Muscle of arm (tissue), 12 donors: ENCODE measurements around the gene WDR7. TPM values are rescaled to one million over a fixed set of nuclear protein-coding genes. Genes with fewer than 3 reads are reported as not detected.
A peak's percentile ranks its signal among the peaks of the same experiment; 100 is the strongest.

ENCODE experiments used
- DNase-seq: peaks from one replicate; pipeline ENCODE4 v3.0.0-alpha.2; 2013
- polyA plus RNA-seq, 12 donors: library from polyadenylated mRNA; unstranded; fragments of 120-200 nt; gene quantifications; one replicate each; pipeline ENCODE4 v1.2.1, GENCODE V29; 2013; ENCODE audit not compliant: insufficient read length in 12 of 12

The WDR7 gene
- polyA plus RNA-seq, 12 donors: 8.4 to 14.4 (median 11.4) TPM; not detected in 1

DNA sequence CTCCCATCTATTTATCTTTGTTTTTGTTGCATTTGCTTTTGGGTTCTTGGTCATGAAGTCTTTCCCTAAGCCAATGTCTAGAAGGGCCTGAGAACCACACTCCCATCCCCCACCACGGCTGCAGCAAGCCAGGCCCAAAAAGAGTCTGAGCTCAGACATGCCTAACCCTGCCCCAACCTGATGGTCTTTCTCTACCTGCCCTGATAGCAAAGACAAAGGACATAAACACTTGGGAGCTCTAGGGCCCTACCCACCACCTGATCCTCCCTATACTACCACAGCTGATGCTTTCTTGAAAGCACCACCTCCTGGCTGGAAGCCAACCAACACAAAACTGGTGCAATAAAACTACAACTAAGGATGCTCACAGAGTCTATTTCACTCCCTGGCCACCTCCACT is 233.4 kb downstream of the WDR7 start:
- DNase-seq: no peak

DNA sequence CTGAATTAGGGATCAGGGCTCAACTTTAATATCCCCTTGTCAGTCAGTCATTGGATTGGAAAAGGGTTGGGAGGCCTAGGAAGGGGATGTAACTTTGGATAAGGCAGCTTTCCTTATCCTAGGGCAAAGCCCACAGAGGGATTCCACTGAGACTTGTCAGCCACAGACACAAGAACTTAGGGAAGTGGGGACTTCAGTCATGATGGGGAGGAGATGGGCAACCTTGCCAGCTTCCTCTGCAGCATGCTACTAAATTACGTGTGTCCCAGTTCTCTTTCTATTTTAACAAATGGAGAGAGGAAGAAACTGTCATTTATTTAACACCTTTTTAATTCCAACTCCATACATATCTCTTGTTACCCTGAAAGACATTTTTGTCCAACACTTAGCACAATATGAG is 237.8 kb downstream of the WDR7 start:
- DNase-seq: no peak

DNA sequence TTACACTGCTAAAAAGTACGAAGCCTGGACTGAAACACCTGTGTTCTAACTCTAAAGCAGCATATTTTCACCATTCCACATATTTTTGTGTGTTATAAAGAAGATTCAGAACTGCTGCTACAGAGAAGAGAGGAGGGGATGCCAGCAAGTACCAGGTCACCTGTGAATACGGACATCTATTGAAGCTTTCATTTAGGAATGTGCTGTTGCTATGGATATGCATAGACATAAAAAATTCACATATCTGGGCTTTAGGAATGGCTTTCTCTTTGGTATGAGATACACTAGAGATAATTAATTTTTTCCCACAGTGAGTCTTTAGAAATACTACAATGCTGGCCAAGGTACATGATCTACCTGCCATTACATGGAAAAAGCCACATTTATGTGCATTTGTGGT is 238.5 kb downstream of the WDR7 start:
- DNase-seq: no peak

DNA sequence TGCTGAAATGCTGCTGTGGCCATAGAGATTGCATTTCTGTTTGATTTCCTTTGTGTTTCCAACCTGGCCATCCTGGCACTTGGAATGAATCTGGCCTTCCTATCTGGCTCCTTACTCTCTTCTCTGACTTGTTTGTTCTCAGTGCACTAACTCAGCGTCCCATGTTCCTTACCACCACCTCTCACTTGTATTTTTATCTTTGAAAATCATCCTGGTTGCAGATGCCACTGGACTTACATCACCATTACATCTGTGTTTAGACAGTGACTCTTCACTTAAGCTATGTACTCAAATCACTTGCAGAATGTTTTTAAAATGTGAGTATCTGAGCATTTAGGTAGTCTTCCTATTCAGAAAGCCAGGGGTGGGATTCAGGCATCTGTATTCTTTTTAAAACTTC is 239.5 kb downstream of the WDR7 start:
- no peak for DNase-seq

DNA sequence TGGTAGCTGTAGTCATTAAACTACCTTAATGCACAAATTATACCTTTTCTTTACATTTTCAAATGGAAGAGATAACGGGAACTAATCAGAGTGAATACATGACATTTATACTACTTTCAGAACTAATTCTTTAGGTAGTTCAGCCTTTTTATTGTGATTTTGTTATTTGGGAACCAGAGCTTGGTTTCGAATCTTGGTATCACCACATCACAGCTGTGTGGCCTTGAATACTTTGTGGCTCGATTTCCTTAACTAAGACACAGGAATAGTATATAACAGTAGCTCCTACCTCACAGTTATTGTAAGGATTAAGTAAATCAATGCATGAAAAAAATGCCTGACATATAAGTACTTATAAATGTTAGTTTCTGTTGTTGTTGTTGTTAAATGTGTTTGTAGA is 240.0 kb downstream of the WDR7 start:
- no peak for DNase-seq

DNA sequence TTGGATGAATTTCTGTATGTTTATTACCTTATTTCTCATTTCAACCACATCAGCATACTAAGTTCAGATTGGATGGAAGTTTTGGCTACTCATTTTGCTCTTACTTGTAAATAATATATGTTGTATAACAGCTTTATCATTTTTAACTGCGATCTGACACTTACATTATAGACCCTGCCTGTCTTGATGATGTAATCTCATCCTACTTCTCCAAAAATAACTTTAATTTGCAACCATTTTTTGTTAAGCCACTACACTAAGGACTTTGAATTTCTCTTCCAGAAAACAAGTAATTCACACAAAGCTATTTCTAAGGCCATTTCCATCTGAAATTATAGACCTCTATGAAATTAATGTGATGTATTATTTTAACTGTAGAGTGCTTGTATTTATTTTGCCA is 240.7 kb downstream of the WDR7 start:
- no peak for DNase-seq

DNA sequence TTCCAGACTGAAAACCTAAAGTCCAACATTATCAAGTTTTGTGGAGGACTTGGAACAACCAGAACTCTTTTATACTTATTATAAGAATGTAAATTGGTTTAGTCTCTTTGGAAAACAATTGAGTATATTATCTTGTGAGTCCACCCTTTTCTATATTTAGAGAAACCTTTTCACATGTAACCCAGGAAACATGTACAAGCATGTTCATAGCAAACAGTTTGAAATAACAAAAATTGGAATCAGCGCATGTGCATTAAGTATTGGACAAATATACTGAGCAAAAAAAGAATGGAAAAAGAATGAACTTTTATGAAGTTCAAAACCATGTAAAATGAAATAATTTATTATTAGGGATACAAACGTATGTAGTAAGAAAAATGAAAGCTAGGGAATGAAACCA is 246.0 kb downstream of the WDR7 start:
- no peak for DNase-seq

DNA sequence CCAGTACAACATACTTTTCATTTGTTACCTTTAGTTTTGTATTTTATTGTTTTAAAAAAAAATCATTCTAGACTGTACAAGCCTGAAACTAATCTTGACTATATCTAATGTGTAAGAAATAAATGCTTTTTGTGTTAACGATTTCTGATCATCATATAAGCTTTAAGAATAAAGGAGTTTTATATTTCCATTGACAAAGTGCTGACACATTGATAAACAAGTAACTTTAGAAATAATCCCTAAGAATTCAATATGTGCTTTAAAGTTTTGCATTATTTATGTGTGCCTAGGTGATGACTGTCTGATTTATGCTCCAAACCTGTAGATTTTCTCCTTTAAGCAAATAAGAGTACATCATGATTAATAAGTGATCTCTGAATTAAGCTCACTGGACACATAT is 248.5 kb downstream of the WDR7 start:
- DNase-seq: no peak

DNA sequence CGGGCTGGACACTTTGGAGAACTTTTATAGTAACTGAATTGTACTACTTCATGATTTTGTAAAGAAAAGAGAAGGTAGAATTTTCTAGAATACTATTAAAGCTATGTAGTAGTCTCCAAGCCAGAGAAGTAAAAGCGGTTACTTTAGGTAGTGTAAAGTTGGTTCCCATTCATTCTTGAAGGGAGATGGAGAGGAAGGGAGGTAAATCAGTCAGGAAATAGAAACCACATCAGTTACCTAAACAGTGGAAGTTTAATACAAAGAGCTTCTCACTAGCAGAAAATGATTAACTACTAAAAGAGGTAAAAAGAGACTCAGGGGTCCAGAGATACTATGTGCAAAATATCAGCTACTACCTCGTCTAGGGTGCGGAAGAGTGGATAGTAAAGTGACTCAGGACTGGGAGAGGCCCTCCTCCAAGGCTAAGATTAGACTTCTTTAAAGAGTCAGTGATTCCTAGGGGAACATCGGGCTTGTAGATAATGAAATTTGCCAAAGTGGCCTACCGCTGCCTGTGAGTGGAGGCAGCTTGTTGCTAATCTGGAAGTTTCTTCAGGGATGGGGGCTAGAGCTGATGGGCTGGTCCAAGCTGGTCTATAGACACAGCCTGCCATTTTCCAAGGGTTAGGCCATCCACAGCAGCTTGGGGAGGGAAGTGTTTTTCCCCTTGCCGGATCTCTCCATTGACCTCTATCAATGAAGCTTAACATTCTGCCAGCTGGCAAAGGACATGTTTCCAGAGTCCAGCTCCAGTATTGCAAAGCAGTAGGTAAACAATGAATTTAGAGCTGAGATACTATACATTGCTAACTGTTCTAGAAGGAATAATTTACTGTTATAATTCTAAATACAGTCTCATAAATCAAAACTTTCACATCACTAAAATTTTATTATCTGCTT is 249.3 kb downstream of the WDR7 start:
- no peak for DNase-seq

DNA sequence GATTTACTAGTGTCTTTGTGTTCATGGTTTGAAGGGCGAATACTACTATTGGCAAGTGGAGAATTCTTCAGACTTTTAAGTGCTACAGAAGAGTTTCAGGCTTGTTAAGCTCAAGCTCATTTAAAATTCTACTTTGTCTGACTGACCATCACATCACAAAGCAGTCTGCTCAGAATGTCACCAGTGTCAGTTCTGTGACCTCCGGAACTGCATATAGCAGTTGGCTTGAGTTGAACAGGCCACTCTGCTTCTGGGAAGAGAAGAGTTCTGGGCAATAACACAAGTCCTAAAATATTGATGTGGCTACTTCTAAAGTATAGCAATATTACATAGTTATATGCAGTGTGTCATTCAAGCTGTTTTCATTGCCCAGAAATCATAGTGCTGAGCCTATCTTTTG is 250.8 kb downstream of the WDR7 start:
- DNase-seq: no peak

DNA sequence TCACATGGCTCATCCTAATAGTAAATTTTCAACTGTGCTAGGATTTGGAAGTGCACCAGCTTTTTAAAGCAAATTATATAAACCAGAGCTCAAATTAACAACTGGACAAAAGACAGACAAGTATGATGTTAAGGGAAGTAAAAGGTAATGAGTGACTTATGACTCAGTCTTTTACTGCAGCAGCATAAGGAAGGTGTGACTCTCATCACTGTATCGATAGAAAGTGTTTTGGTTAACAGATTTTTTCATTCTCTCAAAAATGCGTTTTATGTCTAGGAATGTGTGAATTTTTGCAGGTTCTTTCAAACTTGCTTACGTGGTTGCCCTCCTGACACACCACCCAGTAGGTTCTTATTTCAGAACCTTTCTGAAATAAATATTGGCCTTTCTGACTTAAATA is 251.5 kb downstream of the WDR7 start:
- DNase-seq: no peak

DNA sequence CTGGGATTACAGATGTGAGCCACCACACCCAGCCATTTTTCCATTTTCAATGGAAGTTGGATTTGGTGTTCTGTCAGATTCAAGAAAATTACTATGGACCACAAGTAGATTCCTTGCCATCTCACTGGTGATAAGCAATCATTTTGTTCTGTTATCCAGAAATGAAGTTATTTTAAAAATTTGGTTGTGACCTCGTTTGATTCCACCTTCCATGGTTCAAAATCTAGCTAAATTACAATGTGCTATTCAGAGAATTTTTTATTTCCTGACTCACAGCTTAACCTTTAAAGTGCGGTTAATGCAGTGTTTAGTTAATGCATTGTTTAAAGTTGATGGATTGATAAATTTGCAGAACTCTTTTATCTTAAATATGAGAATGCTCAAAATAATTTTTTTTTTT is 252.5 kb downstream of the WDR7 start:
- no peak for DNase-seq

DNA sequence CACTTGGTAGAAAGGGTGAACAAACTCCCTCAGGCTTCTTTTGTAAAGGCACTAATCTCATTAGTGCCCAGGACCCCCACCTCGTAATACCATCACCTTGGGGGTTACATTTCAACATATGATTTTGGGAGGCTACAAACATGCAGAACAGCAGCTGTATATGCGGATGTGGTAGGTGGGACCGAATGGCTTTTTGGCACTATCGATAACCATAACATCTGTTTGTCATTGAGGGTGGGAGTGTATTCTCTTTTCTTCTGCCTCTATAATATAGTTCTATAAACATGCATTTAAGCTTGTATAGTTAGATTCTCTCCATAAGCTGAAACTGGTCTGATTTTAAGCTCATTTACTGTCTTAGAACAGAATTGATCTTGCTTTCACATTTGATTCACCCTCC is 256.6 kb downstream of the WDR7 start:
- DNase-seq: peak; percentile 29

DNA sequence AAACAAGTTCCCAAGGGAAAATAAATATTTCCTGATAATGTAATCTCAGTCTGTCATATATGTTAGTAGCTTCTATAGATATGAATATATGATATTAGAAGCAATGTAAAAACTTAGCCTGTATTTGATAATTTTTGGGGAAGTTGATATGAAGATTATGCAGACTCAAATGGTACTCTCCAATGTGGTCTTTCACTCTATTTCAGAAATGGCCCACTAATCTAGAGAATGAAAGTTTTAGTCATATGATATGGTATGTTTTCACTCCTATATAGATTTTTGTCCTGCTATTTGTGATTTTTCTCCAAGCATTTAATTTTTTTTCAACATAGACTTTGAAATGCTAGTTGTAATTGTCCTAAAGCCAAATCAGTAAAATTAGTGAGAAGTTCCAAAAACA is 259.1 kb downstream of the WDR7 start:
- no peak for DNase-seq

DNA sequence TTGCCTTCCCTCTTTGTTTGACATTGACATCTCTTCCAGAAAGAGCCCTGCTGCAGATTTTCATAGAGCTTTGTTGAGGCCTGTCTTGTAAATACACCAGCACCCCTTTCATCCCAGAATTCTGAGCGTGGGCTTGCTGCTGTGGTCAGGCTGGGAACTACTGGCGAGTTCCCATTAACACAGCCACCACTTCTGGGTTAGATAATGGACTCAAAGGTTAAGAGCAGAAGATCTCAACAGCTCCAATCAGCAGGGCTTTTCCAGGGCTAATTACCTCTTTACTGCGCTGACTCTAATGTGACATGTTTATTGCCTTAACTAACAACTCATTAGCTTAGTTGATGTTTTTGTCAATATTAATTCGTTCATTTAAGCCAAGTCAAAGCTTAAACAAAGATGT is 259.8 kb downstream of the WDR7 start:
- DNase-seq: no peak

DNA sequence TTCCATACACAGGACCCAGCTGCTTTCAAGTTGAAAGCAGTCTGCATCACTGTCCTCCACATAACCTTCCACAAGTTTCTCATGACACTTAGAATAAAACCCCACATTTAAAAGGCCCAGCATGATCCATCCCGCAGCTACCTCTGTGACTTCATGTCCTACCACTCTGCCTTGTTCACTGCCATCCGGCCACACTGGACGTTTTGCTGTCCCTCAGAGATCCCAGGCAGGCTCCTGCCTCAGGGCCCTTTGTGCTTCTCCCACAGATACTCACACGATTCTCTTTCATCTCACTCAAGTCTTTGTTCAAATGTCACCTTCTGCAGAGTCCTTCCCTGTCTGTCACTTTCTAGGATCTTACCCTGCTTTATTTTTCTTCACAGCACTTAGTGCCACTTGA is 262.8 kb downstream of the WDR7 start:
- no peak for DNase-seq

DNA sequence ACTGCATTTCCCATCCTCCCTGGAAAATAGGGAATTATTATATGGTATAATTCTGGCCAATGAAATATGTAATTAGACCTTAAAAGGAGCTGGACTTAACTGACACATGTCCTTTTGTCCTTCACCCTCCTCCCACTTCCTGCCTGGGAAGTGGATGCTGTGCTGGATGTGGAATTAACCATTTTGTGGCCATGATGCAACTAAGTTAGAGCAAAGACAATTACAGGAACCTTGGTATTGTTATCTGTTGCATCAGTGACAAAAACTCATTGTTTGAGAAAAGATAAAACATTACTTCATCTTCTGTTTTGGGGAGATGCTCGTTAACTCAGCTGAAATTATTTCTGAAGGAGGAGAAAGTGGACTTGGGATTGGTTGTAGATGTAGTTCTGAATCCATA is 268.0 kb downstream of the WDR7 start:
- no peak for DNase-seq

DNA sequence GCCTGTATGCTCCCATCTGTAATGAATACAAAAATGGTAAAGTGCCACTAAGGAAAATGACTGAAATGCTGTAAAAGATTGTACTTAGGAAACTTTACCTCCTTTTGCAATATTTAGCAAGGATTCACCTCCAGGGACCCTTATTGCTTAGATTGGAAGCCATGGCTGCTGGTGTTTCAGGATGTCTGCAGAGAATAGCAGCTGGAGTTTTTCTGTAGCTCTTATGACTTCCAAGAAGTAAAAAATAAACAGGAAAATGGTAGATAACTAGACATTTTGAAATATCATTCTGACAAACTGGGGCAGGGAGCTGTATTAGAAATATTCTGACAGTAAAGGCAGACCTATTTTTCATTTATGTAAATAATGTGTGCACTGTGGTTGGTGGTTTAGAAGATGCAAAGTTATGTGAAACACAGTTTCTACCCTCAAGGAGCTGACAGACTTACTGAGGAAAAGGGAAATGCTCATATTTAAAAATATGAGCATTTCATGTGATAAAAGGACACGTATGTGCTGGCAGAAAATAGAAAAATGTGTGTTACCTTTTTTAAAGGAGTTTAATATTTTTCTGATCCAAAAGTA is 270.8 kb downstream of the WDR7 start:
- no peak for DNase-seq

DNA sequence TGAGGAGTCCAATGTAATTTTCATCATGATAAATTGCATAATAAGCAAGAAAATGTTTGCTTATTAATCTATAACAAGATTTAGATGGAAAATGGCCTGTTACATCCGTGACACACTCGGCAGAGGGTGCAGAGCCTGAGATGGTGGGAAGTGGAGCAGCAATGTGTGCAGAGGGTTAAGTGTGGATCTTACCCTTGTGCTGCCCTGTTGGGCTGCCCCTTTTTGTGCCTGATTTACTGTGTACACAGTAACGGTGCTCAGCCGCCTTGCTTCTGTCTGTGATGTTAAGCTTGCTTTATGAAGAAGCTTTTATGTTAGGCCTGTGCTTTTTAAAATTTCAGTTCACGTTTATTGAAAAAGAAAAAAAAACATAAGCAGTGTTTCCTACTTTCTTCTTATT is 275.6 kb downstream of the WDR7 start:
- DNase-seq: no peak

DNA sequence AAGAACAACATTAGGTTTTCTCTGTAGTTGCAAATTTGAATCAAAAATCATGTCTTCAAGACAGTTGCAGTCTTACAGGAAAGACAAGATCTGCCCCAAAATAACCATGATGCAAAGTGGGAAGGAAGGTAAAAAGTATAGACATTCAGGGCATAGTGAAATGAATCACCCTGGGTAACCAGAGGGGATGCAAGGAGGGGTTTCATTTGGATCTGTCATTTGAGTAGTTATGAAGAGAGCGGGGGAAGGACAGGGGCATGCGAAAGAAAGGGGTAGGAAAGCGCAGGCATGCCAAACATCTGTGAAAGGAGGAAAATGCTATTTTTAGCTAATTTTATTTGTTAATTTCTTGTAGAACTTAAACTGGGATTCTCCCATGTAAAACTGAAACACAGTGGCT is 276.6 kb downstream of the WDR7 start:
- DNase-seq: no peak

DNA sequence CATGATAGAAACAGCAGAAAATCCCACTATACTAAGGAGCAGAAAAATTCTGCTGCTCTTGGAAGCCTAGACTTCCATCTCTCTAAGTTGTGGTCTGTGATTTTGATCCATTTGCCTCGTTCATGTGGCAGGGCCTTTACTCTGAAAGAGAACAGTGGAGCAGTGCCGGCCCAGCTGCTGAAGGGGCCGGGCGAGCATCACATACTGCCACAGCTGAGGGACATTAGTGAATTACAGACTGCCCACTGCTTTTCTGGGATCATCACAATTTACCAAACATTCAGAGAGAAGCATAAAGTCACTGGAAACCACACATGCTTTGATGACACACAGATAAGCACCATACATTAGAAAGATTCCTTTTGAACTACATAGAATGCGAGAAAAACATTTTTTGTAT is 278.7 kb downstream of the WDR7 start:
- no peak for DNase-seq

DNA sequence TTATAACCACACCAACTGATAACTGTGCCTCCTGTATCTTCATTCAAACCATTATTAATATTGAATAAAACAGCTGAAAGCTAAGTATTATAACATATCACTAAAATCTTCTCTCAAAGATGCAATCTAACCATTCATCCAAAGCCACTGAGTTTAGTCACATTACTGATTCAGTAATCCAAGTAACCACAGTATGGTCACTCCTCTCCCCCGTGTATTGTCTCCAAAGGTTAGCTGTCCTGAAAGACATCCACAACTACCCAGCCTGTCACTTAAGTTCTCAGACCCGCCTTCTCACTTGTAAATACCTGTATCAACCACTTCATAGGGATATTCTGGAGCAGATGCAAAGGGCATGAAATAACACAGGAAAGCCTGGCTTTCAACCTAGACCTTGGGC is 282.3 kb downstream of the WDR7 start:
- DNase-seq: no peak

DNA sequence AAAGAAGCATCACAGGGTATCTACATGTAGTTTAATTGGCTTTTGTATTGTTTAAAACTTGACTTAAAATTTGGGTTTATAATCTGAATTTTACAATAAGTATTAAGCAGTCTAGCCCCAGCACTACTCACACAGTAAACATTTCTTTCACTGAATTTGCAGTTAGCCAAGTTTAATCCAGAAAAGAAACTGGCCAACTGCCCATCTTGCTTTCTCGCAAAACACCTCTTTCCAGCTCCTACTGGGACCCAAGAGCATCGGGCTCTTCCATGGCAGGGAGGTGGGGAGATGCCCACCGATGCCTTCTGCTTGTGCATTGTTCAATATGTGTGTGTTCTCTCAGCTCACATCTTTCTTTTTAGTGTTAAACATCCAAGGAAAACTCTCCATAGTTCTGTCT is 283.0 kb downstream of the WDR7 start:
- DNase-seq: peak; percentile 2

DNA sequence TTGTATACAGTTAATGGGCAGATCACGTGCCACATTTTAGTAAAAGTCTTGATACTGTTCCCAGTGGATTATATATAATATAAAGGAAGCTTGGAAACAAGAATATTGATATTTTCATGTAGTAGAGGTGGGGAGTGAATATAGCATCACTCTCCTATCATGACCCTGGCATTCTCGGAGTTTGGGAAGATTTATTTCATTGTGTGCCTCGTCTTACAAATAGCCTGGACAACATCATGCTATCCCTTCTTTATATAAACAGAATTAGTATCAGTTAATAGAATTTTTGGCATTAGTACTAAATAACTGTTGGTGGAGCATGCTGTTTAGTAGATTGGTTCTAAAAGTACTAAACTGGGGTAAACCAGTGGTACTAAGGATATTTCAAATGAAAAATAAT is 283.7 kb downstream of the WDR7 start:
- DNase-seq: no peak
